Gastrocnemius medialis (tissue), 4 donors: ENCODE results near the gene KLF15.

ENCODE experiments used
- CTCF ChIP-seq, 5 experiments: fragments of 450-650 bp in 3 of 5; fragments of 200-600 bp in 2 of 5; sonication (generic) in 2 of 5; IDR thresholded peaks in 4 of 5; conservative IDR thresholded peaks in 1 of 5; 1 replicate in 4 of 5; 2 replicates in 1 of 5; pipeline ENCODE4 v1.5.1; 2016 to 2019; ENCODE audit warnings: antibody characterized with exemption in 5 of 5, mild to moderate bottlenecking in 3 of 5, moderate library complexity in 3 of 5
- POLR2A ChIP-seq, 2 donors: fragments of 450-650 bp; IDR thresholded peaks; one replicate each; pipeline ENCODE4 v1.6.1; 2017; ENCODE audit warnings: antibody characterized with exemption in 2 of 2, mild to moderate bottlenecking in 2 of 2, moderate library complexity in 2 of 2

- TF ChIP-seq CTCF (IDR thresholded peaks at IDR 0.05 in 4 of 5, conservative IDR thresholded peaks at IDR 0.05 in 1 of 5) = no peak
- TF ChIP-seq POLR2A (IDR thresholded peaks at IDR 0.05) = no peak
These were observed 42.9 kb downstream of the KLF15 start for GRCh38 chr3:126314305-126314789.
